Measurements from ENCODE around the gene LDLRAD3. TPM values are rescaled to one million over a fixed set of nuclear protein-coding genes. Genes with fewer than 3 reads are reported as not detected.

Gene LDLRAD3
- total and polyA plus RNA-seq, 11 donors: 1.1 to 7.7 (median 2.6) TPM

- TF ChIP-seq CTCF (IDR thresholded peaks at IDR 0.05) (no peak), POLR2A (IDR thresholded peaks at IDR 0.05) (no peak)
- H3K36me3 ChIP-seq: peaks cover 0 to 14% (median 12%) of the 10 kb centered on the region in 9 donors
- peaks cover 0 to 3% (median 0%) of the 10 kb centered on the region in 12 donors for H3K4me1 ChIP-seq
- intact Hi-C loops (cut with DNase I): loop anchor here (1.0 to 10.0 kb wide), 10 partner anchors 132 to 782 kb away; partner anchors contain the start of gene FJX1 (in 1 of the 10)
- peaks cover 0 to 7% (median 0%) of the 10 kb centered on the region in 9 donors for H3K27me3 ChIP-seq
- H3K27ac ChIP-seq: no peak overlapping the region
- DNase-seq (no peak), ATAC-seq (no peak)
- no peak overlapping the region for H3K4me3 ChIP-seq
- H3K9me3 ChIP-seq: no peaks in the 10 kb centered on the region
- 64 to 69% (median 67%) methylated on average over 5 of the region's 5 CpGs for WGBS, 4 donors
Measured at GRCh38 chr11:36266767-36267166, 322.9 kb downstream of the LDLRAD3 start.

GRCh38 chr11:36268337-36268985 lies 324.6 kb downstream of the LDLRAD3 start:
- Histone ChIP-seq H3K9me3 (peaks cover 0 to 11% (median 0%) of the 10 kb centered on the region in 12 donors), H3K4me3 (no peak overlapping the region), H3K27me3 (peaks cover 0 to 3% (median 0%) of the 10 kb centered on the region in 9 donors), H3K27ac (no peak overlapping the region), H3K36me3 (peaks cover 0 to 31% (median 29%) of the 10 kb centered on the region in 9 donors), H3K4me1 (peaks cover 0 to 3% (median 0%) of the 10 kb centered on the region in 12 donors)
- TF ChIP-seq POLR2A (IDR thresholded peaks at IDR 0.05) (no peak), CTCF (IDR thresholded peaks at IDR 0.05) (no peak)
- no peak for ATAC-seq
- DNase-seq: no peak
- WGBS, 4 donors: 78 to 87% (median 86%) methylated on average over 8 of the region's 8 CpGs
- intact Hi-C loops (cut with DNase I): loop anchor here (5.0 to 10.0 kb wide), 8 partner anchors 134 to 784 kb away; partner anchors contain the start of gene FJX1 (in 1 of the 10)

GRCh38 chr11:36270701-36271100 lies 326.8 kb downstream of the LDLRAD3 start:
- H3K4me1 ChIP-seq: peaks cover 0 to 2% (median 0%) of the 10 kb centered on the region in 12 donors
- no peaks in the 10 kb centered on the region for H3K27me3 ChIP-seq
- H3K9me3 ChIP-seq: peaks cover 0 to 11% (median 0%) of the 10 kb centered on the region in 12 donors
- 86 to 94% (median 92%) methylated on average over 6 to 9 of the region's 9 CpGs for WGBS, 4 donors
- TF ChIP-seq CTCF (IDR thresholded peaks at IDR 0.05) (no peak), POLR2A (IDR thresholded peaks at IDR 0.05) (no peak)
- H3K4me3 ChIP-seq: no peak overlapping the region
- ATAC-seq (no peak), DNase-seq (no peak)
- H3K27ac ChIP-seq: no peak overlapping the region
- intact Hi-C loops (cut with DNase I): loop anchor here in 1 of 10 donors (5.0 kb wide), 1 partner anchor 663 kb away; no protein-coding TSS in a partner anchor
- H3K36me3 ChIP-seq: peaks cover 0 to 54% (median 51%) of the 10 kb centered on the region in 9 donors

- WGBS, 4 donors: 73 to 91% (median 80%) methylated on average over 5 of the region's 5 CpGs
- TF ChIP-seq CTCF (IDR thresholded peaks at IDR 0.05): no peak
- TF ChIP-seq POLR2A (IDR thresholded peaks at IDR 0.05): no peak
- peaks cover 0 to 11% (median 0%) of the 10 kb centered on the region in 12 donors for H3K9me3 ChIP-seq
- H3K27ac ChIP-seq: no peak overlapping the region
- peaks cover 0 to 66% (median 62%) of the 10 kb centered on the region in 9 donors for H3K36me3 ChIP-seq
- H3K27me3 ChIP-seq: no peaks in the 10 kb centered on the region
- intact Hi-C loops (cut with DNase I): loop anchor here in 1 of 10 donors (5.0 kb wide), 1 partner anchor 665 kb away; no protein-coding TSS in a partner anchor
- no peak overlapping the region for H3K4me3 ChIP-seq
- H3K4me1 ChIP-seq: no peaks in the 10 kb centered on the region
- DNase-seq (no peak), ATAC-seq (no peak)
Measured at GRCh38 chr11:36271794-36272407, 328.0 kb downstream of the LDLRAD3 start.
